Fibroblast of mammary gland (primary cell): Measurements from ENCODE around the gene SLC2A9.

Experiments
- DNase-seq: peaks from one replicate; pipeline ENCODE4 v3.0.0-alpha.2; 2010; ENCODE audit warnings: low read depth
- H3K4me3 ChIP-seq: 2 replicates; pipeline ENCODE4 v1.5.1; 2011; ENCODE audit warnings: low read depth, mild to moderate bottlenecking, low read length, moderate library complexity; ENCODE audit not compliant: control insufficient read depth
- CTCF ChIP-seq: conservative IDR thresholded peaks from 2 replicates; pipeline ENCODE4 v1.5.1; 2011; ENCODE audit warnings: low read depth, low read length, inconsistent platforms; ENCODE audit not compliant: control insufficient read depth, insufficient read depth

The SLC2A9 gene

GRCh38 chr4:9894644-9895332 lies 126.5 kb downstream of the SLC2A9 start:
- no peak for TF ChIP-seq CTCF
- H3K4me3 ChIP-seq = no peak overlapping the region
- DNase-seq = no peak

DNA sequence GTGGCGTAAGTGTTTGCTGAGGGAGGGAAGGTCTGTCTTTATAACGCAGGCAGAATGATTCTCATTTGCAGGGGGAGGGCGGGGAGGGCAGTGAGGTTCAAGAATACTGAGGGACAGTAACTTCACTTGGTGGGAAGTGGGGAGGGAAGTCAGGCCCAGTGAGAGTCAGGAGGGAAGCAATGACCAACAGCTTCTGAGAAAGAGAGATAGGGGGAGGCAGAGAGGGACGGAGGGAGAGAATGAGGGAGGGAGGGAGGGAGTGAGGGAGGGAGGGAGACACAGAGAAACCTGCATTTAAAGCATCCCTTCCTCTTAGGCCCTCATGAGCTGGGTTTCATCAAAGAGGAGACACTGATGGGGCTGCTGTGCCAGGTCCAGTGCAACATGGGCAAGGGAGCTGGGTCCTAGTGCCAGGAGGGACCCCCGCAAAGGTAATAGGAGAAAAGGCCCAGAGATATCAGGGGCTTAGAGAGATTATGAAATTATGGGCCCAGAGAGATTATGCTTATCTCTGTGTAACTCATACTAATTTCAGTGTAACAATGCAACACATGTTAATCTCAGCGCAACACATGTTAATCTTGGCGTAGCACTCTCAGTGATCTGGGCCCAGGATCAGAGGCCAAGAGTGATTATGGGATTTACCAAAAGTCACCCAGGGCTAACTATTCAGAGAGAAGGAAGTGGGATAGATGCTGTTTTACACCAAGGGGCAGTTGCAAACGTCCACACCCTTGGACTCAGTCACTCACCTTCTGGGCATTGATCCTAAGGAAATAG lies 127.8 kb downstream of the SLC2A9 start:
- no peak for DNase-seq
- TF ChIP-seq CTCF = no peak

GRCh38 chr4:9891740-9892139 lies 129.6 kb downstream of the SLC2A9 start:
- no peak overlapping the region for H3K4me3 ChIP-seq
- DNase-seq = no peak
- no peak for TF ChIP-seq CTCF

More for the DNA sequence above, 127.8 kb downstream of the SLC2A9 start:
- no peak overlapping the region for H3K4me3 ChIP-seq

- H3K4me3 ChIP-seq = no peak overlapping the region
- DNase-seq = no peak
- TF ChIP-seq CTCF = no peak
Measured at GRCh38 chr4:9891056-9891455, 130.2 kb downstream of the SLC2A9 start.

GRCh38 chr4:9889306-9889705 lies 132.0 kb downstream of the SLC2A9 start:
- no peak for TF ChIP-seq CTCF
- H3K4me3 ChIP-seq = no peak overlapping the region
- no peak for DNase-seq

- TF ChIP-seq CTCF = no peak
- DNase-seq = no peak
- H3K4me3 ChIP-seq = no peak overlapping the region
Measured at GRCh38 chr4:9885958-9886357, 135.3 kb downstream of the SLC2A9 start.
